Right ventricle myocardium inferior (tissue), 1 donor: Measurements from ENCODE around the gene SLC26A1. TPM values are rescaled to one million over a fixed set of nuclear protein-coding genes. Genes with fewer than 3 reads are reported as not detected.
"Not testable (repeated sequence)": the region's sequence is repeated elsewhere in the genome, so short reads cannot be mapped to it uniquely, and the experiment has no call there.

Experiments used
- ATAC-seq: fragments of 200-7000 bp; cut with Tn5 transposase; one replicate; pipeline ENCODE4 v1.9.1; 2020; ENCODE audit warnings: mild to moderate bottlenecking, moderate library complexity
- DNase-seq: peaks from one replicate; pipeline ENCODE4 v3.0.0; 2021; ENCODE audit errors: missing footprints
- intact Hi-C: fragments of 100-400 bp; cut with DNase I; formaldehyde crosslinking; loops from one replicate; pipeline ENCODE4 v1.11.0; 2022
- total RNA-seq: library from RNA; stranded (reverse); fragmentation: NEBNext Ultra II Directional; extraction: Animal tissue kit (Norgen Biotek cat#: 25700); gene quantifications from one replicate; pipeline ENCODE4 v1.2.1, GENCODE V29; 2021
- donor health status: DM: no; HTN: yes; CAD: no; lungs with severe emphysema.

The SLC26A1 gene
- total RNA-seq, 1 donor from 2014 or later, result not detected

DNA sequence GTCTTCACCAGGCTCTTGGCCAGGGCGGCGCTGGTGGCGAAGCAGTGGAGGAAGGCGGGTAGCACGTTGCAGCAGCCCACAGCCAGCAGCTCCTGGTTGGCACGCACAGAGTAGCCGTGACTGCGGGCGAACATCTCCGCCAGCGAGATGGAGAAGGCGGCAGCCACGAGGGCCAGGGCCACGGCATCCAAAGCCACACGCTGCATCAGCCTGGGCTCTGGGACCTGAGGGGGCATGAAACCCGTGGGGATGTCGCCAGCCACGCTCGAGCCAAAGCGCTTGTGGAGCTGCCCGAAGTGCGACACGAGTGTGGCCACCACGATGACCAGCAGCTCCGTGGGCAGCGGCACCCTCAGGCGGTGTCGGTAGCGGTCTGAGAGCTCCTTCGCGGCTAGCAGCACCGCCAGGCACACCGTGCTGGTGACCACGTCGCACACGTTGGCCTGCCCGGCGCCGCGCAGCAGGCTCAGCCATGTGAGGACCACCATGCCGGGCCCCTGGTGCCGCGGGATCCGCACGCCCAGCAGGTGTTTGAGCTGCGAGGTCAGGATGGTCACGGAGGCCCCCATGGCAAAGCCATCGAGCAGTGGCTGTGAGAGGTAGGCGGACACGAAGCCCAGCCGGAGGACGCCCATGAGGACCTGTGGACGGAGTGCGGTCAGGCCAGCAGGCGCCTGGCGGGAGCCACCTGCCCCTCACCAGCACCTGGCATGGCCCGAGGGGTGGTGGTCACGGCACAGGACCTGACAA, 3.3 kb downstream of the SLC26A1 start:
- intact Hi-C loops, result loop anchor here (5.0 to 10.0 kb wide), 2 partner anchors 55 to 248 kb away; partner anchors contain the start of genes GAK and TMEM175
- DNase-seq, result peak; percentile 60
- no peak for ATAC-seq

DNA sequence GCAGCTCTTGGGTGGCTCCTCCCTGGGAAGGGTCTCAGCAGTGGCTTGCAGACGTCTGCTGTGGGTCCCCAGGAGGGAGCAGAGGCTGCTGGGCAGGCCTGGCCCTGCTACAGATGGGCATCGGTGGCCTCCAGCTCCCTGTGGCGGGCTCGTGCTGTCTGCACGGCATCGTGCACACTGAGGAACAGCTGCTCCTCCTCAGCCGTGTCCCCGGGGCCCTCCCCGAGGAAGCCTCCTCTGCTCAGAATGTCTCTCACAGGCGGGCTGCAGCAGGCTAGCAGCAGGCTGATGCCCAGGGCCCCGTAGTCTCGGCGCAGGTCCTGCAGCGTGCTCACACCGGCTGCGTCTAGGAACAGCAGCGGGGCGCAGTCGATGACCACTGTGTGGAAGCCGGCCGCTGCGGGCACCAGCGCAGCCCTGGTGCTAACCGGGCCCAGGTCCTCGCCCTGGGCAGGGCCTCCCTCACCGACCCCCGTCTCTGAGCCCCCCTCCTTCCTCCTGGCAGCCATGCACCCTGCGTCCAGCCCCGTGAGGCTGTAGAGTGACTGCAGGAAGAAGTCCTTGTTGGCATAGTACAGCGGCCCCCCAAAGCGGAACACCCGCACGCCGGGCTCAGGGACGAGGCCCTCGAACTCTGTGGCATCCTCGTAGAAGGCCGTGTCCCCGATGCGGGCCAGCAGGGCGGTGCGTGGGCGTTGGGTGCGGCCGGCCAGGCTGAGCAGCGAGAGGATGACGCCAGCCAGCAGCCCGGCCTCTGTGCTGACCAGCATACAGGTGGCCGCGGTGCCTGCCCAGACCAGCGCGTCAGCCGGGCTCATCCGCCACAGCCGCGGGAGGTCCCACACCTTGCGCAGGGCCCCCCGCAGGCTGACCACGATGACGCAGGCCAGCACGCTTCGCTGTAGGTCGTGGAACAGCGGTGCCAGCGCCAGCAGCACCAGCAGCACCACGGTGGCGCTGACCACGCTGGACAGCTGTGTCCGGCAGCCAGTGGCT, 4.2 kb downstream of the SLC26A1 start:
- ATAC-seq, result no peak

DNA sequence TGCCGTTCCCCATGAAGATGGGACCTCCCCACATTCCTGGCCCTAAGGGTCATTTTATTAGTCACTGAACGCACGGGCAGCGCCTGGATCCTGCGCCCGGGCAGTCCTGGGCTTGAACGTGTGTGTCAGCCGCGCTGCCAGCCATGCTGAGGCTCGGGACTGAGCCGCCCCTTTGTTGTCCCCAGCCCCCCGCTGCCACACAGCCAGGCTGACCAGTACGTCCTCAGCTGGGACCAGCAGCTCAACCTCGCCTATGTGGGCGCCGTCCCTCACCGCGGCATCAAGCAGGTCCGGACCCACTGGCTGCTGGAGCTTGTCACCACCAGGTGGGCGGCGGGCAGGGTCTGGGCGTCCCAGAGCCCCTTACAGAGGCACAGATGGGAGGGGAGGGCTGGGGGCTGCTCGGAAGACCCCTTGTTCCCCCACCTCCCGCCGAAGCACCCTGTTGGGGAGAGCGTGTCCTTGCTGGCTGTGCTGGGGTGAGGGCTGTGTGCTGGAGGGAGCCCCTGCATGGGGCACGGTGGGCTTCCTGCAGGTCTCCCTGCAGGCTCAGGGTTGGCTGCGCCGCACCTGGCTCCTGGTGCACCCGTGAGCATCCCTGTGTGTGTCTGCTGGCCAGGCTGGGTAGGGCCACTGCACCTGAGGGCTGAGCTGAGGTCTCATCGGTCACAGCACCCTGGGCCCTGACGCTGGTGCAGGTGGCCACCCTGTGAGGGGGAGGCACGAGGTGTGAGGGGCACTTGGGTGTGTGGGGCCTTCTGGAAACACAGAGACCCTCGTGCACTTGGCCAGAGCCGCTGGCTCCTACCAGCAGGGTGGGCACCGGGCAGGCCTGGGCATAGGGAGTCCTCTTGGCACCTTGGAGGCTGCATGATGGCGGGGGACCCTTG, 5.3 kb downstream of the SLC26A1 start:
- intact Hi-C loops, result loop anchor here (5.0 to 10.0 kb wide), 2 partner anchors 53 to 246 kb away; partner anchors contain the start of genes GAK and TMEM175
- DNase-seq, result peak; percentile 62
- no peak for ATAC-seq

More for the DNA sequence above, 4.2 kb downstream of the SLC26A1 start:
- peak; percentile 58 for DNase-seq
- intact Hi-C loops, result loop anchor here (5.0 to 10.0 kb wide), 2 partner anchors 54 to 247 kb away; partner anchors contain the start of genes GAK and TMEM175

DNA sequence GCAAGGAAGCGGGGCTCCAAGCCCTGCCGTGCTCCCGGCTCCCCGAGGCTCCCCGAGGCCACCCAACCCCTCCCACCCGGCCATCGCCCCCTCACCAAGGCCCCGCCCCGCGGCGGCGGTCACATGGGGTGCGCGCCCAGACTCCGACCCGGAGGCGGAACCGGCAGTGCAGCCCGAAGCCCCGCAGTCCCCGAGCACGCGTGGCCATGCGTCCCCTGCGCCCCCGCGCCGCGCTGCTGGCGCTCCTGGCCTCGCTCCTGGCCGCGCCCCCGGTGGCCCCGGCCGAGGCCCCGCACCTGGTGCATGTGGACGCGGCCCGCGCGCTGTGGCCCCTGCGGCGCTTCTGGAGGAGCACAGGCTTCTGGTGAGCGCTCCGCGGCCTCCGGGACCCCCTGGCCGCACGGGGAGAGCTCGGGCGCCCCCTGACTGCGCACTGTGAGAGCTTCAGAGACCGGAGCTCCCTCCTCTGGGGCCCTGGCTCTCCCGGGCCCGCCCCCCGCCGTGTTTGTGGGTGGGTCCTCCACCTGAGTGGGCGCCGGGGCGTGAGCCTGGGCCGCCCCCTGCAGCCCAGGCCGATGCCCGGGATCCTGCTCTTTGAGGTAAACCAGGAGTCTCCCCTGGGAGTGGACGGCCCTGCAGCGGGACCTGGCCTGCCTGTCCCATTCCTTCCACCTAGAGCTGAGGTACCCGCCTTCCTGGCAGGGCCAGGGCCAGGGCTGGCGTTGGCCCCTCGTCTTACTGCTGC, 6.2 kb downstream of the SLC26A1 start, which contains the start of gene IDUA:
Gene IDUA (plus strand): TSS at position 166 of the 745 bp plus-strand sequence. CDS start 41 bp downstream, at position 207.
- DNase-seq (peak; percentile 93), ATAC-seq (peak; percentile 88)
- intact Hi-C loops, result loop anchor here (5.0 to 10.0 kb wide), 2 partner anchors 52 to 245 kb away; partner anchors contain the start of genes GAK and TMEM175

DNA sequence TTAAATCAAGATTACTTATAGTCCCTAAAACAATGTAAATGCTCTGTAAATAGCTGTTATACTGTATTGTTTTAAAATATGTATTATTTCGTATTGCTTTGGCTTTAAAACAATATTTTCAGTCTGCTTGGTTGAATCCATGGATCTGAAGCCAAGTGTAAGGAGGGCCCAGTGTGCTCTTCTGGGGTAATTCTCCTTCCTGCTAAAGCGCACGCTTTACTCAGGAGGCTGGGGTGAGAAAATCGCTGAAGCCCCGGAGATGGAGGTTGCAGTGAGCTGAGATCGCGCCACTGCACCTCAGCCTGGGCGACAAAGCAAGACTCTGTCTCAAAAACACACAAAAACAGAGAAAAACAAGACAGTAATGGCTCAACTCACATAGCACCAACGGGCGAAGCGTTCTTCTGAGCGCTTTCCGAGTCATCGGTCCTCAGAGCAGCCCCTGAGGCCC, 6.8 kb downstream of the SLC26A1 start:
- DNase-seq, result peak; percentile 35
- intact Hi-C loops, result loop anchor here (5.0 to 10.0 kb wide), 2 partner anchors 52 to 244 kb away; partner anchors contain the start of genes GAK and TMEM175
- ATAC-seq, result peak; percentile 4

DNA sequence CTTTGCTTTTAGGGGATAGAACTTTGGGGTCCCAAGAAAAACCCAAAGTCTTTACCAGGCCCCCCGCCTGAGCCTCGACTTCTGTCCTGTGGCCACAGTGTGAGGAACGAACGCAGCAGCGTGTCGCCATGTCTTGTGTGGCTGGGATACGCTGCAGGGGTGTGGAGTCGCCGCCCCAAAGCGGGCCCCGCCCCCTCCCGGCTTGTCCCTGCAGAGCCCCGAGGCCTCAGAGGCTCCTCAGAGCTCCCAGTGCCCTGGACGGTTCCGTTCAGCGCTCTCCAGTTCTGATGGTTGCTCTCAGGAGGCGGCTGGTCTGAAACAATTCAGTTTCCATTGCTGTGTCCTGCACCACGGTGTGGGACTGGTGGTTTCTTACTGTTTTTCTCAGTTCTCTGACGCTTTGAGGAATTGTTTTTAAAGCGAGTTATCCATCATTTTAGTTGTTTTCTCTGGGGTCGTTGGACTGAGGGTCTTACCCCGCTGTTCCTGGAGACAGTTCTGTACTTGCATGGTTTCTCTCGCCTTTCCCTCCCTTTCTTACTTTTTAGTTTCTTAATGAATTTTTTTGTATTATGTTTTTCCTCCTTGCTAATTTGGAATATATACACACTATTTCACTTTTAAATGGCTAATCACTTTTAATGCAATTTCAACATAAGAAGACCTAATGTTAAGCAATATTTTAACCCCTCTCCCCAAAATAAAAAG, 7.9 kb downstream of the SLC26A1 start:
- ATAC-seq (peak; percentile 78), DNase-seq (peak; percentile 90)
- intact Hi-C loops, result loop anchor here (5.0 to 10.0 kb wide), 2 partner anchors 50 to 243 kb away; partner anchors contain the start of genes GAK and TMEM175

DNA sequence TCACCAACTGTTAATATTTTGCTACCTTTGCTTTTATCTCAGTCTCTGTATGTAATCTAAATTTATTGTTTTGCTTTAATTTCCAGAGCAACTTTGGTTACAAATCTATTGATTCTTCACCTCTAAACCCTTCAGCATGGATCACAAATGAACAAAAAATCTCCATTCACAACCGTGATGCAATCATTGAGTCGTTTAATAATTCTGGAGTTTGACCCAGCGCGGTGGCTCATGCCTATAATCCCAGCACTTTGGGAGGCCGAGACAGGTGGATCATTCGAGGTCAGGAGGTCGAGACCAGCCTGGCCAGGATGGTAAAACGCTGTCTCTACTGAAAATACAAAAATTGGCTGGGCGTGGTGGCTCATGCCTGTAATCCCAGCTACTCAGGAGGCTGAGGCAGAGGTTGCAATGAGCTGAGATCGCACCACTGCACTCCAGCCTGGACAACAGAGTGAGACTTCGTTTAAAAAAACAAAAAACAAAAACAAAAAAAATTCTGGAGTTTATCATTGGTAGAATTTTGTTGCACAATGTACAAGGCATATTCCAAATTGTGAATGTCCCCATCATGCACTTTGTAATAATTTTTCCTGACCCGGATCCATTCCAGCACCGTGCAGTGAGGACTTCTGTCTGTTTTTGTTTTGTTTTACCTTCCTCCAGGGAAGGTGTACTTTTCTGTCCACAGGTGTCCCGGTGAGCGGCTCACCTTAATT, 8.7 kb downstream of the SLC26A1 start:
- intact Hi-C loops, result loop anchor here (5.0 to 10.0 kb wide), 2 partner anchors 50 to 242 kb away; partner anchors contain the start of genes GAK and TMEM175
- DNase-seq (peak; percentile 15), ATAC-seq (no peak)

DNA sequence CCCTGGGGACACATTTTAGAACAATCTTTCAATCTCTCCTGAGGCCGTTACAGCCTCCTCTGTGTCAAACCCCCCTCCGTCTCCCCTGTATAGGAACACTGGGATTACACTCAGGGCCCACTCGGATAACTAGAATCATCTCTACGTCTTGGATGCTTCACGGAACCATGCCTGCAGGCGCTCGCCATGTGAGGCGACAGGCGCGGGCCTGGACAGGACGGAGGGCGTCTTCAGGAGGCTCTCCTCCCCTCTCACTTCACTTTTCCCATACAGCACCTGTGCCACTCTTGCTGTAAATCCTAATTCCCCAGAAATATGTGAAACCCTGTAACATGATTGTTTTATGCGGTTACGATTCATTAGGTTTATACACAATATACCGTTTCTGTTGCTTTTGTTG, 10.4 kb downstream of the SLC26A1 start:
- DNase-seq, result peak; percentile 30

DNA sequence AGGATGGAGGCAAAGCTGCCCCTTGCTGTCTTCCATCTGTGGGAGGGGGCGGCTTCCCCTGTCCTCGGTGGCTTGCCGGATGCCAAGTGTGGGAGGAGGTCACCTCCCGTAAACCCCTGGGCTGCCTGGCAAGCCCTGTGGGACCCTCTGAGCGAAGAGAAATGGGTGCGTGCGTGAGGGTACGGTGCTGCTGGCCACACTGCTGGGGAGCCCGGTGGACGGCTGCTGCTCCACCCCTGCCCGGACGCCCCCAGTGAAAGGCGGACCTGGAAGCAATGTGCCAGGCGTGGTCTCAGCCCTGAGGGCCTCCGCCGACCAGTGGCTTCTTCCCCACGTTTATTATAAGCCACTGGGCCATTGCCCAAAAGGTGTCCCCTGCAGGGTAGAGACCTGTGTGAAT, 10.9 kb downstream of the SLC26A1 start:
- DNase-seq, result peak; percentile 60
- intact Hi-C loops, result loop anchor here (10.0 kb wide), 1 partner anchor 47 kb away; the partner anchor contains the start of genes GAK and TMEM175
- ATAC-seq, result no peak

More for the DNA sequence above, 10.4 kb downstream of the SLC26A1 start:
- no peak for ATAC-seq
- intact Hi-C loops, result loop anchor here (10.0 kb wide), 1 partner anchor 48 kb away; the partner anchor contains the start of genes GAK and TMEM175

DNA sequence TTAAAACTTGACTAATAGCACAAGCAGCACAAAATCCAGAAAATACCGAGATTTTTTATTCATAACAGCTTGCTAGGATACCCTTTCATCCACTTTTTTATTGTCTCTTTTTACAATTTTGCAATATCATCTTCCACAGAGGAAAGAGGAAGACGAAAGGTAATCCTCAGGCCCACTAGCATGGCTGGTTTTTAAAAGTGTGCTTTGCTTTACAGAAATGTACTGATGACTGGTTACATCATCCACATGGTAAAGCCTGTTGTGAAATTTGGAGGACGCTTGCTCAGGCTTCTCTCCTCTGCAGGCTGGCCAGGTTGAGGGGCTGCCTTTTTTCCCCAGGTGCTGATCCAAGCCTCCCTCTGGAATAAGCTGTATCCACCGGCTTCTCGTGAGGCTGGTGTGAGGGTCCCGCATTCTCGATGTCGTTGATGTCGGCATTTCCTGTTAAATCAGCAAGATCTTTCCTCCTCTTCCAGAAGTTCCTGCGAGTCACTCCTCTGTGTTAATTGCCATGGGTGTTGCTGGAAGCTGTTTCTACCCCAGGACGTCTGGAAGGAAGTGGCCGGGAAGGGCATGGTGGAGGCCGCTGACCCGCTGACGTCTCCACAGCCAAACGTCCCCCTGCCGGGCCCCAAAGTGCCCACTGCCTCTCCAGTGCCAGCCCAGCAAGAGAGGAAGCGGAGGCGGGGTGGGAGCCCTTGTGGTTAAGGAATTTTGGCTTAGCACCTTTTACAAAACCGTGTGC, 14.1 kb downstream of the SLC26A1 start:
- ATAC-seq (no peak), DNase-seq (peak; percentile 65)
- intact Hi-C loops, result no loop called here

DNA sequence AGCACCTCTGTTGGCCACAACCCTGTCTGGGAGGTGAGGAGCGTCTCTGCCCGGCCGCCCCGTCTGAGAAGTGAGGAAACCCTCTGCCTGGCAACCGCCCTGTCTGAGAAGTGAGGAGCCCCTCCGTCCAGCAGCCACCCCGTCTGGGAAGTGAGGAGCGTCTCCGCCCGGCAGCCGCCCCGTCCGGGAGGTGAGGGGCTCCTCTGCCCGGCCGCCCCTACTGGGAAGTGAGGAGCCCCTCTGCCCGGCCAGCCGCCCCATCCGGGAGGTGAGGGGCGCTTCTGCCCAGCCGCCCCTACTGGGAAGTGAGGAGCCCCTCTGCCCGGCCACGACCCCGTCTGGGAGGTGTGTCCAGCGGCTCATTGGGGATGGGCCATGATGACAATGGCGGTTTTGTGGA, 17.2 kb downstream of the SLC26A1 start:
- intact Hi-C loops, DNase-seq, ATAC-seq: not testable (repeated sequence)

DNA sequence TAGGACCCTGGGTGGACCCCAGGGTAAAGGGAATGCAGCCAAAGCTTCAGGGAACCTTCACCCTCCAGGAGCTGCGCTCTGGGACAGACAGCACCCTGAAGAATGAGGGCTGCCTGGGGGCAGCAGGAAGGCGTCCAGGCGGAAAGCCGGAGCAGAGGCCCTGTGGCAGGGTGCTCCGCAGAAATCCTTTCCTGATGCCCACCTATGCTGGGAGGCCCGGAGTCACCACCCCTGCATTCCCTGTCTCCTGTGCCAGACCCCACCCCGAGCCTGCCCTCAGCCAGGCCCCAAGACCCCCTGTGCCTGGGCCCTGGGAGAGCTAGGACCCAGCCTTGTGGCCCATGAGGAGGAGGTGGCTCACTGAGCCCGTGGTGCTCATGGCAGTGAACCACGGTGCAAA, 18.5 kb downstream of the SLC26A1 start:
- ATAC-seq (no peak), DNase-seq (peak; percentile 11)
- intact Hi-C loops, result no loop called here

DNA sequence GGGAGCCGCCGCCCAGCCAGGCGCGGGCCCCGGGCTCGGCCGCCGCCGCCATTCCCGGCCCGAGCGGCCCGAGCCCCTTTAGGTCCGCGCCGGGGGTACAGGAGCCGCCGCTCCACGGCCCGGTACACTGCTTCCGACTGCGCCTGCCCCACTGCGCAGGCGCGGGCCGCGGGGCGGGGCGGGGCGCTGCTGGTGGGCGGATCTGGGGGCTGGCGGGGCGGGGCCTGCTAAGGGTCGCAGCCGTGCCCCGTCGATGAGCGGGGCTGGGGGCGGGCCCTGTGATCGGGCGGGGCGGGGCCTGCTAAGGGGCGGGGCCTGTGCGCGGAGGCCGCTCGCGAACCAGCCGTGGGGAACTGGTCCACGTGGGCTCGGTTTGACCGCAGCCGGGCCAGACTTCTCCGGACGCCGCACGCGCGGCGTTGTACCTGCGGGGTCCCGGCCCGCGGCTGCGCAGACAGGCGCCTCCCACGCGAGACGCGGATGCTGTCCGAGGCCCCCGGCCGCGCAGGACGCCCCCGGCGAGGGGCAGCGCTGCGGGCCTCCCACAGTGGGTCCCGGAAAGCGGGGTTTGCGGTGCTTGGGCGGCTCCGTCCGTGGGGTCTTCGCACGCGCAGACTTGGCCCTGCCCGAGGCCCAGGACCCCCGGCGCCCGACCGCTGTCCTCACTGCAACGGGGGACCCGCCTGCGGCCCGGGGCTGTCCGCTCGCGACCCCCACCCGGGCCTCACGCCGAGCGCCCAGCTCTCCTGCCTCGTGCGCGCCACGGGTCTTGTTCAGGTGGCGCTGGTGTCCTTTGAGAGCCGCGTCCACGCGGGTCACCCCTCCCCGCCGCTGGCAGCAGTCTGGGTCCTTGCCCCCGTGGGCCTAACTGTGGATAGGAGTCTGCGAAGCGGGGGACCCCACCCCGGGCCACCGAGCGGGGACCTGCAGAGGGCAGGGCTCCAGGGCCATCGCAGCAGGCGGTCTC, 19.5 kb downstream of the SLC26A1 start, which contains the start of gene DGKQ:
Gene DGKQ (minus strand): TSS at position 139 of the 967 bp plus-strand sequence. CDS start 87 bp downstream, at position 52.
- intact Hi-C loops, result no loop called here

More for the DNA sequence above, 19.5 kb downstream of the SLC26A1 start, which contains the start of gene DGKQ:
- ATAC-seq (peak; percentile 99), DNase-seq (peak; percentile 96)
